Peyer's patch (tissue), 4 donors: ENCODE results near the gene IQGAP3. TPM values are rescaled to one million over a fixed set of nuclear protein-coding genes. Genes with fewer than 3 reads are reported as not detected.

ENCODE experiments used
- DNase-seq, 3 donors: peaks; one replicate each; pipeline ENCODE4 v3.0.0-alpha.2; 2017 to 2019
- H3K27ac ChIP-seq, 4 donors: fragments of 200-600 bp; sonication (generic); one replicate each; pipeline ENCODE4 v1.5.1; 2016 to 2019
- H3K27me3 ChIP-seq, 2 donors: fragments of 200-600 bp; sonication (generic); one replicate each; pipeline ENCODE4 v1.5.1; 2019
- H3K36me3 ChIP-seq, 3 donors: fragments of 200-600 bp; sonication (generic); one replicate each; pipeline ENCODE4 v1.5.1; 2016 to 2019
- H3K4me1 ChIP-seq, 4 donors: fragments of 200-600 bp; sonication (generic); one replicate each; pipeline ENCODE4 v1.5.1; 2016 to 2019
- H3K4me3 ChIP-seq, 4 donors: fragments of 200-600 bp; sonication (generic); 1 replicate in 3 of 4; 2 replicates in 1 of 4; pipeline ENCODE4 v1.5.1; 2016 to 2019; ENCODE audit warnings: mild to moderate bottlenecking in 1 of 4
- H3K9me3 ChIP-seq, 4 donors: fragments of 200-600 bp; sonication (generic); one replicate each; pipeline ENCODE4 v1.5.1; 2016 to 2019; ENCODE audit warnings: mild to moderate bottlenecking in 1 of 4
- POLR2A ChIP-seq, 2 donors: fragments of 450-650 bp; IDR thresholded peaks; one replicate each; pipeline ENCODE4 v1.5.1; 2017; ENCODE audit warnings: antibody characterized with exemption in 2 of 2, mild to moderate bottlenecking in 2 of 2, moderate library complexity in 2 of 2
- total RNA-seq, 4 donors: library from RNA; depleted of rRNA; stranded (reverse); fragments of >200 nt; gene quantifications; one replicate each; pipeline ENCODE4 v1.1.0, GENCODE V29; 2016
- TF ChIP-seq, protein P1 (sequence below), 6 experiments: fragments of 450-650 bp in 4 of 6; fragments of 200-600 bp in 2 of 6; sonication (generic) in 1 of 6; IDR thresholded peaks; one replicate each; pipeline ENCODE4 v1.5.1; 2017 to 2019; ENCODE audit warnings: antibody characterized with exemption in 6 of 6, mild to moderate bottlenecking in 3 of 6, moderate library complexity in 1 of 6

IQGAP3 gene
- total RNA-seq, 4 donors from 2014 or later: 5.4 to 45.4 (median 8.2) TPM

DNA sequence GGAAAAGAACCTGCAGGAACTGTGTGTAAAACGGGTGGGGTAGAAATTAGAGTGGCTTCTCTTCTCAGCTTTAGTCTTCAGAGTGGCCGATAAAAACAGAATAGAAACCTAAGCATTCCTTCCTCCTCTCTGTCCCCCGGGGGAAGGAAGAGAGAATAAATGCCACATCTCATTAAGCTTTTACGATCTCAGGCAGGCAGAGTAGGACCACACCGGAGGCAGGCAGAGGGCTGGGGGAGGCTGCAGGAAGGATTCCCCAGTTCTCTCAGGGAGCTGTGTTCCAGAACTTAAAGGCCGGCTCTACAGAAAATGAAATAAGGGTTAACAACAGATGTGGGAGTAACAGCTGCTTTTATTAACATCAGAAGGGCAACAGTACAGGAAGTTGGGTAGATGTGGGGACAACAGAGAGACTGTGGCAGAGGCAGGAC lies 47.3 kb downstream of the IQGAP3 start:
- no peaks in the 10 kb centered on the region for H3K27me3 ChIP-seq
- no peaks in the 10 kb centered on the region for H3K9me3 ChIP-seq
- no peaks in the 10 kb centered on the region for H3K36me3 ChIP-seq
- TF ChIP-seq, protein P1, sequence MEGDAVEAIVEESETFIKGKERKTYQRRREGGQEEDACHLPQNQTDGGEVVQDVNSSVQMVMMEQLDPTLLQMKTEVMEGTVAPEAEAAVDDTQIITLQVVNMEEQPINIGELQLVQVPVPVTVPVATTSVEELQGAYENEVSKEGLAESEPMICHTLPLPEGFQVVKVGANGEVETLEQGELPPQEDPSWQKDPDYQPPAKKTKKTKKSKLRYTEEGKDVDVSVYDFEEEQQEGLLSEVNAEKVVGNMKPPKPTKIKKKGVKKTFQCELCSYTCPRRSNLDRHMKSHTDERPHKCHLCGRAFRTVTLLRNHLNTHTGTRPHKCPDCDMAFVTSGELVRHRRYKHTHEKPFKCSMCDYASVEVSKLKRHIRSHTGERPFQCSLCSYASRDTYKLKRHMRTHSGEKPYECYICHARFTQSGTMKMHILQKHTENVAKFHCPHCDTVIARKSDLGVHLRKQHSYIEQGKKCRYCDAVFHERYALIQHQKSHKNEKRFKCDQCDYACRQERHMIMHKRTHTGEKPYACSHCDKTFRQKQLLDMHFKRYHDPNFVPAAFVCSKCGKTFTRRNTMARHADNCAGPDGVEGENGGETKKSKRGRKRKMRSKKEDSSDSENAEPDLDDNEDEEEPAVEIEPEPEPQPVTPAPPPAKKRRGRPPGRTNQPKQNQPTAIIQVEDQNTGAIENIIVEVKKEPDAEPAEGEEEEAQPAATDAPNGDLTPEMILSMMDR (IDR thresholded peaks at IDR 0.05): no peak
- TF ChIP-seq POLR2A (IDR thresholded peaks at IDR 0.05): no peak
- H3K27ac ChIP-seq: peak overlapping the region in 3 of 4 donors; percentile 26 to 39 (median 28)
- H3K4me1 ChIP-seq: peaks cover 0 to 10% (median 0%) of the 10 kb centered on the region in 4 donors
- H3K4me3 ChIP-seq: no peak overlapping the region
- DNase-seq: no peak

DNA sequence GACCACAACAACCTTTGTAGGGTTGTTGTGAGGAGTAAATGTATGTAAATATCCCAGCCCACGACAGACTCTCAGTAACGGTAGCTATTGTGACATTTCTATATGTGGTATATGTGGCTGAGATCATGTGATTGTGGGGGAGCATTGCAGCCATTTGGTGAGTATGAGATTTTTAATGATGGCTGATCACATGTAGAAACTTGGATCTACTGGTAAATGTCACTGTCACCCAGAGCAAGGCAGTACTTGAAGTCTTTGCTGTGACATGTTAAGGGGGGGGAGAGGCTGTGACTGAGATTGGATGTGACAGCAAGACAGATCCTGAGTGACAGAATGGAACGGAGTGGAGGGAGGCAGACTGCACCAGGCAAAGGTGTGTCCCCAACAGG lies 47.9 kb downstream of the IQGAP3 start:
- Histone ChIP-seq H3K27ac (peak overlapping the region in 2 of 4 donors; percentile 26 to 39), H3K36me3 (no peaks in the 10 kb centered on the region), H3K27me3 (no peaks in the 10 kb centered on the region), H3K4me3 (no peak overlapping the region), H3K9me3 (no peaks in the 10 kb centered on the region), H3K4me1 (peaks cover 0 to 10% (median 0%) of the 10 kb centered on the region in 4 donors)
- TF ChIP-seq POLR2A (IDR thresholded peaks at IDR 0.05): no peak
- TF ChIP-seq, protein P1 (IDR thresholded peaks at IDR 0.05): no peak
- no peak for DNase-seq

DNA sequence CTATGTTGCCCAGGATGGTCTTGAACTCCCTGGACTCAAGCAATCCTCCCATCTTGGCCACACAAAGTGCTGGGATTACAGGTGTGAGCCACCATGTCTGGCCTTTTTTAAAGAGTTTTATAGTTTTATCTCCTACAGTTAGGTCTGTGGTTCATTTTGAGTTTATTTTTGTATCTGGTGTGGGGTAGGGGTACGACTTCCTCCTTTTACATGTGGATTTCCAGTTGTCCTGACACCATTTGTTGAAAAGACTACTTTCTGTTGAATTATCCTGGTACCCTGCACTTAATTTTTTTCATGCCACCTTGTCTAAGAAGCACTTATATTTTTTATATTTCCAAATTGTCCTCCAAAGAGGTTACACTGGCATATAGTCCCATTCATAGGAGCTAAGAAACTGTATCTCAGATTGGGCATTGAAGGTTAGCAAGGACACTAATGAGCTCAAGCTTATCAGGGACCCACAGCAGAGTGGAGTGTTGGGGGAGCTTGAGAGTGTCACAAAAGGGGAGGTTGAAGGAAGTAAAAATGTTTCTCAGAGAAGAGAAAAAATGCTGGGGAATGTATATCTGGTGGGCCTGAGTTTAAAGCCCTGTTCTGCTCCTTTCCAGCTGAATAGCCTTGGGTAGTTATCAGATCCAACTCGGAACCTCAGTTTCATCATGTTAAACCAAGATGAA lies 48.4 kb downstream of the IQGAP3 start:
- Histone ChIP-seq H3K4me1 (peaks cover 0 to 10% (median 0%) of the 10 kb centered on the region in 4 donors), H3K27me3 (no peaks in the 10 kb centered on the region), H3K4me3 (no peak overlapping the region), H3K36me3 (no peaks in the 10 kb centered on the region), H3K27ac (no peak overlapping the region), H3K9me3 (no peaks in the 10 kb centered on the region)
- no peak for TF ChIP-seq POLR2A (IDR thresholded peaks at IDR 0.05)
- TF ChIP-seq, protein P1 (IDR thresholded peaks at IDR 0.05): no peak
- DNase-seq: no peak

DNA sequence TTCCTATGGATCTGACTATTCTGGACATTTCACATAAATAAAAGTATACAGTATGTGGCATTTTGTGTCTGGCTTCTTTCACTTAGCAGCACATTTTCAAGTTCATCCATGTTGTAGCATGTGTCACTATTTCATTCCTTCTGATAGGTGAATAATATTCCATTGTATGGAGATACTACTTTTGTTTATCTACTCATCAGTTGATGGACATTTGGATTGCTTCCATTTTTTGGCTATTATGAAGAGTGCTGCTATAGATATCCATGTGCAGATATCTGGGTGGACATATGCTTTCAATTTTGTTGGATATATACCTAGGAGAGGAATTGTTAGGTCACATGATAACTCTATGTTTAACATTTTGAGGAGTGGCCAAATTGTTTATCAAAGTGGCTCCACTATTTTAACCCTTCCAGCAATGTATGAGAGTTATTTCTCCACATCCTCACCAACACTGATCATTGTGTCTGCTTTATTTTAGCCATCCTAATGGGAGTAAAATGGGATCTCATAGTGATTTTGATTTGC lies 49.9 kb downstream of the IQGAP3 start:
- H3K4me3 ChIP-seq: no peak overlapping the region
- DNase-seq: no peak
- no peaks in the 10 kb centered on the region for H3K27me3 ChIP-seq
- H3K9me3 ChIP-seq: no peaks in the 10 kb centered on the region
- H3K4me1 ChIP-seq: peaks cover 0 to 10% (median 0%) of the 10 kb centered on the region in 4 donors
- TF ChIP-seq, protein P1 (IDR thresholded peaks at IDR 0.05): no peak
- no peak for TF ChIP-seq POLR2A (IDR thresholded peaks at IDR 0.05)
- H3K36me3 ChIP-seq: no peaks in the 10 kb centered on the region
- H3K27ac ChIP-seq: no peak overlapping the region

DNA sequence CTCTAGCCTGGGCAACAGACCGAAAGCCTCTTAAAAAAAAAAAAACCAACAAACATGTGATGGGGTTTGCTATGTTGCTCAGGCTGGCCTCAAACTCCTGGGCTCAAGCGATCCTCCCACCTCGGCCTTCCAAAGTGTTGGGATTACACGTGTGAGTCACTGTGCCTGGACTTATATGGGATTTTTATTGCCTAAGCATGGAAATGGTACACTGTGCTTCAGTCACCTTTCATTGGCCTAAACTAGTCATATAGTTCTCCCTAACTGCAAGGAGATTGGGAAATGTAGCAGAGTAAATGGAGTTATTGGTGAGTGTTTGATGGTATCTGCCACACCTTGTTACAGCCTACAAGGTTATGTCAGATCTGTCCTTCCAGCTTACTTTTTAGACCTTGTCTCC lies 54.6 kb downstream of the IQGAP3 start:
- TF ChIP-seq POLR2A (IDR thresholded peaks at IDR 0.05): no peak
- Histone ChIP-seq H3K4me3 (no peak overlapping the region), H3K4me1 (no peaks in the 10 kb centered on the region), H3K27ac (no peak overlapping the region), H3K36me3 (no peaks in the 10 kb centered on the region), H3K27me3 (no peaks in the 10 kb centered on the region), H3K9me3 (no peaks in the 10 kb centered on the region)
- peak in 1 of 3 donors; percentile 42 for DNase-seq

DNA sequence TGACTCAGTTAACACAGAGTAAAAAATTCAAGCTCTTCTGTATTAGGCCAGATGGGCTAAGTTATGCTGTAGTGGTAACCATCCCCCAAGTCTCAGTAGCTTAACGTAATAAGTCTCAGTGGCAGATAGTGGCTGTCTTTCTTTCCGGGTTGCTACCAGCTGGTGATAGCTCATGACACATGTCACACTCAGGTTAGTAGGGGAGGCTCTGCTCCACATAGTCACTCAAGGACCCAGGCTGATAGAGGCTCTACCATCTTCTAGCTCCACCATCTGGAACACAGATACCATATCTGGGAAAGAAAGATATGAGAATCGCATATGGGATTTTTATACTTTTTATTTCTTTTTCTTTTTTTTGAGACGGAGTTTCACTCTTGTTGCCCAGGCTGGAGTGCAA lies 55.5 kb downstream of the IQGAP3 start:
- H3K9me3 ChIP-seq: no peaks in the 10 kb centered on the region
- H3K36me3 ChIP-seq: no peaks in the 10 kb centered on the region
- H3K27ac ChIP-seq: no peak overlapping the region
- DNase-seq: no peak
- H3K27me3 ChIP-seq: no peaks in the 10 kb centered on the region
- no peak overlapping the region for H3K4me3 ChIP-seq
- TF ChIP-seq, protein P1 (IDR thresholded peaks at IDR 0.05): no peak
- no peak for TF ChIP-seq POLR2A (IDR thresholded peaks at IDR 0.05)
- no peaks in the 10 kb centered on the region for H3K4me1 ChIP-seq
